ENCODE results near the gene YJU2.
"Not testable (repeated sequence)": the region's sequence is repeated elsewhere in the genome, so short reads cannot be mapped to it uniquely, and the experiment has no call there.

The YJU2 gene

GRCh38 chr19:4246767-4247593 is at the start of gene YJU2:
YJU2 (plus strand) TSS chr19:4247080; CDS start chr19:4247147, 67 bp downstream.
- FAIRE-seq, result peak; percentile 93

- FAIRE-seq, result no peak
These were observed 49.7 kb upstream of the YJU2 start for GRCh38 chr19:4197228-4197624.

- no peak for FAIRE-seq
These were observed 49.0 kb upstream of the YJU2 start for GRCh38 chr19:4197625-4198466.

GRCh38 chr19:4198467-4199126 is 48.3 kb upstream of the YJU2 start:
- FAIRE-seq, result no peak

- no peak for FAIRE-seq
These were observed 47.1 kb upstream of the YJU2 start for GRCh38 chr19:4199699-4200293.

- FAIRE-seq, result no peak
These were observed 45.8 kb upstream of the YJU2 start for GRCh38 chr19:4200940-4201542.

GRCh38 chr19:4201798-4202197 is 45.1 kb upstream of the YJU2 start:
- no peak for FAIRE-seq

- no peak for FAIRE-seq
These were observed 39.9 kb upstream of the YJU2 start for GRCh38 chr19:4206818-4207484.

GRCh38 chr19:4208385-4209094 is 38.3 kb upstream of the YJU2 start:
- no peak for FAIRE-seq

- no peak for FAIRE-seq
These were observed 36.6 kb upstream of the YJU2 start for GRCh38 chr19:4210166-4210731.

GRCh38 chr19:4213116-4213515 is 33.8 kb upstream of the YJU2 start:
- no peak for FAIRE-seq

GRCh38 chr19:4215807-4216206 is 31.1 kb upstream of the YJU2 start:
- FAIRE-seq, result no peak

- FAIRE-seq, result no peak
These were observed 30.0 kb upstream of the YJU2 start for GRCh38 chr19:4216846-4217245.

GRCh38 chr19:4217429-4218264 is 29.2 kb upstream of the YJU2 start:
- no peak for FAIRE-seq

- FAIRE-seq, result not testable (repeated sequence)
These were observed 28.4 kb upstream of the YJU2 start for GRCh38 chr19:4218523-4218922.

GRCh38 chr19:4220188-4220587 is 26.7 kb upstream of the YJU2 start:
- FAIRE-seq, result no peak

GRCh38 chr19:4224470-4224869 is 22.4 kb upstream of the YJU2 start:
- FAIRE-seq, result no peak

GRCh38 chr19:4225885-4226284 is 21.0 kb upstream of the YJU2 start:
- no peak for FAIRE-seq

GRCh38 chr19:4227771-4228170 is 19.1 kb upstream of the YJU2 start:
- FAIRE-seq, result no peak

GRCh38 chr19:4228765-4229178 is 18.1 kb upstream of the YJU2 start:
- no peak for FAIRE-seq
